ENCODE results near the gene WRAP73.
A peak's percentile ranks its signal among the peaks of the same experiment; 100 is the strongest.

Gene WRAP73

GRCh38 chr1:3603571-3604467 lies 46.1 kb downstream of the WRAP73 start:
- H3K4me1 Mint-ChIP-seq, result no peaks in the 10 kb centered on the region
- no peak for DNase-seq
- no peak overlapping the region for H3K27ac Mint-ChIP-seq
- H3K4me3 Mint-ChIP-seq, result no peak overlapping the region
- no peaks in the 10 kb centered on the region for H3K27me3 Mint-ChIP-seq
- no peaks in the 10 kb centered on the region for H3K9me3 Mint-ChIP-seq
- no peak for ATAC-seq
- no peaks in the 10 kb centered on the region for H3K36me3 Mint-ChIP-seq (ENCODE audit: low read depth)

- Mint-ChIP-seq H3K9me3 (no peaks in the 10 kb centered on the region), H3K4me3 (no peak overlapping the region), H3K27me3 (no peaks in the 10 kb centered on the region), H3K4me1 (peaks cover 3% of the 10 kb centered on the region), H3K27ac (no peak overlapping the region), H3K36me3 (ENCODE audit: low read depth) (no peaks in the 10 kb centered on the region)
- no peak for DNase-seq
- no peak for ATAC-seq
Measured at GRCh38 chr1:3603156-3603555, 46.7 kb downstream of the WRAP73 start.

DNA sequence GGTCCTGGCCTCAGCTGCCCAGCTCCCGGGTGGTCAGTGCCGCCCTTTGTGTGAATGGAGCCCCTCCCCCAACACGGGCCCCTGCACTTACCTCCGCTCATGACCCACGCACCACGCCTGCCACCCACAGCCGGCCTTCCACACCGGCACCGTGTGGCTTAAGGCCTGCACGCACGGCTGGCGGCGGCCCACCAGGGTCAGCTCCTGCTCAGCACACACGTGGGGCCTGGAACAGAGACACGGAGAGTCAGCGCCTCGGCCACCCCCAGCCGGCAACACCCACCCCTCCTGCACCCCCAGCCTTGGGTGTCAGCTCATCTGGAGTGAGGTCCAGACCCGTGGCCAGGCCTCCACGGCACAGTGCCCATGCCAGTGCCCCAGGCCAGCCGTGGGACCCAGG lies 47.5 kb downstream of the WRAP73 start:
- ATAC-seq (no peak), DNase-seq (no peak)
- Mint-ChIP-seq H3K4me1 (peaks cover 10% of the 10 kb centered on the region), H3K9me3 (no peaks in the 10 kb centered on the region), H3K4me3 (no peak overlapping the region), H3K36me3 (ENCODE audit: low read depth) (no peaks in the 10 kb centered on the region), H3K27me3 (peaks cover 1% of the 10 kb centered on the region), H3K27ac (no peak overlapping the region)

DNA sequence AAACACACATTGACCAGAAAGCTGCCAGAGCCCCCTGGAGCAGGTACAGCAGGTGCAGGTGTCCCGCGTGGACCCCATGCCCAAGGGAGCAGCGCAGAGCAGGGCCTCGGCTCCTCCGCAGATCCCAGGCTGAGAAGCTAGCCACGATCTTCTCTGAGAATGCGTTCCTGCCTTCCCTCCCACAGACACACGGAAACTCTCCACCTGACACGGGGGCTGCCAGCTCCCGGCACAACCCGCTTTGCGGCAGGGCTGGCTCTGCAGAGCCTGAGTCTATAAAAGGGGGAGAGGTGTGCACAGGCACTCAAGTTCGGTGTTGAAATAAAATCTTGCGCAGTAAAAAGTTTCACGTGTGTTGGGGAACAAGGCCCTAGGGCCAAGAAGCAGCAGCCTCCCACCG lies 48.2 kb downstream of the WRAP73 start:
- no peak for ATAC-seq
- no peak for DNase-seq
- H3K27me3 Mint-ChIP-seq, result peaks cover 1% of the 10 kb centered on the region
- no peak overlapping the region for H3K4me3 Mint-ChIP-seq
- H3K36me3 Mint-ChIP-seq (ENCODE audit: low read depth), result no peaks in the 10 kb centered on the region
- peaks cover 13% of the 10 kb centered on the region for H3K4me1 Mint-ChIP-seq
- no peaks in the 10 kb centered on the region for H3K9me3 Mint-ChIP-seq
- H3K27ac Mint-ChIP-seq, result no peak overlapping the region

GRCh38 chr1:3600354-3600753 lies 49.5 kb downstream of the WRAP73 start:
- no peak overlapping the region for H3K27ac Mint-ChIP-seq
- no peak for ATAC-seq

DNA sequence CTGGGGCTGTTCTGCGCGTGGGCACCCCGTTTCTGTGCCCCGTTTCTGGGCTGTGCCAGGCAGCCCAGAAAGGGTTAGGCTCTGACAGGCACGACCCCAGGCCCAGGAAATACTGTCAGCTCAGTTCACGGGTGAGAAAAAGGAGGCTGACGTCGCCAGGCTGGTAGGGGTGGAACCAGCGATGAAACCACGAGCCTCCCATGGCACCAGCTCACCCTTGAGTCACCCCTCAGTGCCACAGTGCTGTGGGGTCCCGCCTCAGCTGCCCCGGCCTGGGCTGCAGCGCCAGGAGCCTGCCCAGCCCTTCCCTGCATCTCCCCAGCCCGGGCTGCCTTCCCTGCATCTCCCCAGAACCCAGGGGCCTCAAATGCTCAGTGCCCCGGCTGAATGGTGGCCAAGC lies 50.1 kb downstream of the WRAP73 start:
- DNase-seq, result no peak
- peaks cover 13% of the 10 kb centered on the region for H3K4me1 Mint-ChIP-seq
- no peak overlapping the region for H3K27ac Mint-ChIP-seq
- no peak for ATAC-seq
- H3K4me3 Mint-ChIP-seq, result no peak overlapping the region
- H3K27me3 Mint-ChIP-seq, result peaks cover 1% of the 10 kb centered on the region
- H3K9me3 Mint-ChIP-seq, result no peaks in the 10 kb centered on the region
- no peaks in the 10 kb centered on the region for H3K36me3 Mint-ChIP-seq (ENCODE audit: low read depth)

More at GRCh38 chr1:3600354-3600753, 49.5 kb downstream of the WRAP73 start:
- Mint-ChIP-seq H3K4me3 (no peak overlapping the region), H3K36me3 (ENCODE audit: low read depth) (no peaks in the 10 kb centered on the region), H3K27me3 (peaks cover 1% of the 10 kb centered on the region), H3K4me1 (peaks cover 13% of the 10 kb centered on the region), H3K9me3 (no peaks in the 10 kb centered on the region)
- no peak for DNase-seq

- H3K36me3 Mint-ChIP-seq (ENCODE audit: low read depth), result no peaks in the 10 kb centered on the region
- H3K27ac Mint-ChIP-seq, result no peak overlapping the region
- no peaks in the 10 kb centered on the region for H3K9me3 Mint-ChIP-seq
- H3K4me1 Mint-ChIP-seq, result peaks cover 13% of the 10 kb centered on the region
- no peak for ATAC-seq
- DNase-seq, result no peak
- peaks cover 1% of the 10 kb centered on the region for H3K27me3 Mint-ChIP-seq
- H3K4me3 Mint-ChIP-seq, result no peak overlapping the region
Measured at GRCh38 chr1:3599286-3599811, 50.6 kb downstream of the WRAP73 start.

DNA sequence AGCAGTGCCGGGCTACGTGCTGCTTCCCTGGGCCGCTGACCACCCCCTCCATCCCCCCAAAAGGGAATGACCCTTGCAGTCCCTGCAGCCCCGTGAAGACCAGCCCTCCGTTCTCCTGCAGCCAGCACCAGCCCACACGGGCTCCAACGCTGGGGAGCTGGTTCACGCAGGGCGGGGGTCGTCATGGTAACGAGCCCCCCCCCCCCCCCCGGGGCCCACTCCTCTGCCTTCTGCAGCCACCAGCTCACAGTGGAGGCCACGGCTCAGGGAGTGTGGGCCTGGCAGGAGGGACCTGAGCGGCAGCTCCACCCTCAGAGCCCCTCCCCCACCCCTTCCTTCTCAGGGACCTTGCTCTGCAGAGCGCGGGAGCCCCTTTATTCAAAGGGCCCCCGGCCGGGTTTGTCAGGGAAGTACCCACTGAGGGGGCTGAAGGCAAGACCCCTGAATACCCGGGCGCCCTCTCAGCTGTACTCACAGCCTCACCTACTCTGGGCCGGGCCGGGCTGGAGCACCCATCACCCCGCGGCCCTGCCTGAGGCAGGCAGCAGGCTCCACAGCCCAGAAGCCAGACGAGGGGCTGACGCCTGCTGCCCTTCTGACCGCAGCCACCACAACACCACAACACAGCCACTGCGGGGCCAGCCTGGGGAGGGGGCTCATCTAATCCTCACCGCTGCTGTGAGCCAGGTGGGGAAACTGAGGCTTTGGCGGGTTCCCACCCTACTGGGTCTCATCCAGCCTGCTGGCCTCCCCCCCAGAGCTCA lies 51.2 kb downstream of the WRAP73 start:
- Mint-ChIP-seq H3K36me3 (ENCODE audit: low read depth) (no peaks in the 10 kb centered on the region), H3K27me3 (peaks cover 1% of the 10 kb centered on the region), H3K4me3 (no peak overlapping the region), H3K4me1 (peaks cover 15% of the 10 kb centered on the region), H3K27ac (no peak overlapping the region), H3K9me3 (no peaks in the 10 kb centered on the region)
- no peak for DNase-seq
- no peak for ATAC-seq

DNA sequence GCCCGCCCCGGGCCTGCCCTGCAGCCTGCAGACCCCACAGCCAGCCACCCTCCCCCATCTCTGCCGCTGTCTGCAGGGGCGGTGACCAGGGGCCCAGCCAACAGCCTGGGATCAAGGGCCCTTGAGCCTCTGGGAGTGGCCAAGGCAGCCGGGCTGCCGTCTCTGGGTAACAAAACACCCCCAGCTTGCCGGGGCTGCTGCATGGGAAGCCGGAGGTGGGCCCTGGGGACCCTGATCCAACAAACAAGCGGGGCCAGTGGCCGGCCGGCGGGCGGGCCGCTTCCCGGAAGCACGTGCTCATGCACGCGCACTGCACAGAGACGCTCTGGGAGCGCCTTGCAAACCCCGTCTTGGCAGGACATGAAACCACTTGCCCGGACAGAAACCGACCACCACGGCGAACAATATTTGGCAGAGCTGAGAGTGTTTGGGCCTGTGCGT lies 51.8 kb downstream of the WRAP73 start:
- ATAC-seq (no peak), DNase-seq (no peak)
- H3K4me1 Mint-ChIP-seq, result peaks cover 15% of the 10 kb centered on the region
- no peak overlapping the region for H3K4me3 Mint-ChIP-seq
- no peaks in the 10 kb centered on the region for H3K9me3 Mint-ChIP-seq
- no peaks in the 10 kb centered on the region for H3K36me3 Mint-ChIP-seq (ENCODE audit: low read depth)
- H3K27ac Mint-ChIP-seq, result no peak overlapping the region
- peaks cover 1% of the 10 kb centered on the region for H3K27me3 Mint-ChIP-seq

- Mint-ChIP-seq H3K9me3 (no peaks in the 10 kb centered on the region), H3K36me3 (ENCODE audit: low read depth) (no peaks in the 10 kb centered on the region), H3K4me3 (peak overlapping the region; percentile 40), H3K27ac (no peak overlapping the region), H3K4me1 (peaks cover 15% of the 10 kb centered on the region), H3K27me3 (peaks cover 1% of the 10 kb centered on the region)
- no peak for ATAC-seq
- peak; percentile 16 for DNase-seq
Measured at GRCh38 chr1:3597599-3597964, 52.3 kb downstream of the WRAP73 start.

- Mint-ChIP-seq H3K9me3 (no peaks in the 10 kb centered on the region), H3K4me1 (peaks cover 15% of the 10 kb centered on the region), H3K27me3 (peaks cover 1% of the 10 kb centered on the region), H3K4me3 (no peak overlapping the region), H3K36me3 (ENCODE audit: low read depth) (no peaks in the 10 kb centered on the region), H3K27ac (no peak overlapping the region)
- ATAC-seq (no peak), DNase-seq (no peak)
Measured at GRCh38 chr1:3596663-3597598, 53.0 kb downstream of the WRAP73 start.

- H3K4me1 Mint-ChIP-seq, result peaks cover 15% of the 10 kb centered on the region
- H3K27ac Mint-ChIP-seq, result no peak overlapping the region
- ATAC-seq, result no peak
Measured at GRCh38 chr1:3595949-3596348, 54.0 kb downstream of the WRAP73 start.

DNA sequence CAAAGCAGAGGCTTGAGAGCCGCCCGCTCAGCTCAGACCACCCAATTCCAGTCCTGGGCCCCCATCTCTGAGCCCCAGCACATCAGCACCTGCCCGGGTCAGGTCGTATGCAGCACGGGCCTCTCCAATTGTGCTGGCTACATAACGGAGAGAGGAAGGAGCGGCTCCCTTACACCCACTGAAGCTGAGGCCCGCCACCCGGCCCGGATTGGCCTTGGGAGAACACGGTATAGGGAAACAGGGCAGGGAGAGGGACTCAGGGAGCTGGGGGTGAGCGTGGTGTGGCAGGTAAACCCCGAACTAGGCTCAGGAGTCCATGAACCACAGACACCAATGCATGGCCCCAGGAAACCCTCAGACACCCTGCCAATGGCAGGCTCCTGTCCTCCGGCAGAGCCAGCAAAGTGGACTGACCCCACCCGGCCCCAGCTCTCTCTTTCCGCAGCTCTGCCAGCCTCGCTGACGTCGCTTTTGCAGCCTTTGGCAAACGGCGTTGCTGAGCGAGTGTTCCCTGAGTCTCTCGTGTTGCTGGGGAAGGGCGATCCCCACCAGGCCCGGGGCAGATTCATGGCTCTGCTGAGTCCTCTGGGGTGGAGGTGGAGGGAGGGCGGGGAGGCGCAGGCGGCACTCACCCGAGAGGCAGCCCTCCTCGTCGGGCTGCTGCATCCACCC lies 55.1 kb downstream of the WRAP73 start:
- Mint-ChIP-seq H3K9me3 (no peaks in the 10 kb centered on the region), H3K36me3 (ENCODE audit: low read depth) (no peaks in the 10 kb centered on the region), H3K4me1 (peaks cover 15% of the 10 kb centered on the region), H3K4me3 (no peak overlapping the region), H3K27ac (no peak overlapping the region), H3K27me3 (peaks cover 1% of the 10 kb centered on the region)
- ATAC-seq (no peak), DNase-seq (no peak)

More at GRCh38 chr1:3595949-3596348, 54.0 kb downstream of the WRAP73 start:
- no peak overlapping the region for H3K4me3 Mint-ChIP-seq
- H3K9me3 Mint-ChIP-seq, result no peaks in the 10 kb centered on the region
- H3K27me3 Mint-ChIP-seq, result peaks cover 1% of the 10 kb centered on the region
- no peaks in the 10 kb centered on the region for H3K36me3 Mint-ChIP-seq (ENCODE audit: low read depth)
- DNase-seq, result no peak

- Mint-ChIP-seq H3K4me1 (peaks cover 15% of the 10 kb centered on the region), H3K36me3 (ENCODE audit: low read depth) (no peaks in the 10 kb centered on the region), H3K9me3 (no peaks in the 10 kb centered on the region), H3K27ac (no peak overlapping the region), H3K4me3 (no peak overlapping the region), H3K27me3 (peaks cover 1% of the 10 kb centered on the region)
- ATAC-seq (no peak), DNase-seq (no peak)
Measured at GRCh38 chr1:3593745-3594144, 56.2 kb downstream of the WRAP73 start.
